ENCODE results near the gene PTPRG. TPM values are rescaled to one million over a fixed set of nuclear protein-coding genes. Genes with fewer than 3 reads are reported as not detected.

The PTPRG gene
- total RNA-seq, 1 donor from 2014 or later, result 39.6 TPM

GRCh38 chr3:62210011-62210410 lies 648.6 kb downstream of the PTPRG start:
- H3K27ac Mint-ChIP-seq (ENCODE audit: unreplicated experiment), result no peak overlapping the region
- Histone ChIP-seq H3K9ac (ENCODE audit: low read length) (no peak overlapping the region), H3K4me1 (ENCODE audit: insufficient read depth, low read length) (no peaks in the 10 kb centered on the region), H3K27me3 (ENCODE audit: insufficient read depth, low read length) (no peaks in the 10 kb centered on the region), H4K20me1 (ENCODE audit: insufficient read depth, low read length) (no peaks in the 10 kb centered on the region), H3K4me3 (ENCODE audit: insufficient read depth, low read depth, low read length) (no peak overlapping the region), H3K9me3 (ENCODE audit: insufficient read depth, low read depth, low read length) (no peaks in the 10 kb centered on the region), H2AFZ (ENCODE audit: low read depth, low read length) (no peak overlapping the region), H3K36me3 (ENCODE audit: insufficient read depth, low read length) (no peaks in the 10 kb centered on the region), H3K4me2 (ENCODE audit: low read length) (no peak overlapping the region), H3K27ac (ENCODE audit: low read depth, low read length) (no peak overlapping the region), H3K79me2 (ENCODE audit: insufficient read depth, low read length) (no peaks in the 10 kb centered on the region)
- no peak overlapping the region for H3K4me3 Mint-ChIP-seq (ENCODE audit: unreplicated experiment)
- peaks cover 4% of the 10 kb centered on the region for H3K4me1 Mint-ChIP-seq (ENCODE audit: low read depth, unreplicated experiment)
- TF ChIP-seq EZH2 (IDR thresholded peaks at IDR 0.05; ENCODE audit: insufficient read depth, low read length), result no peak
- TF ChIP-seq CTCF (IDR thresholded peaks at IDR 0.05; ENCODE audit: insufficient read depth, low read depth, low read length), result no peak
- no peaks in the 10 kb centered on the region for H3K27me3 Mint-ChIP-seq (ENCODE audit: low read depth, unreplicated experiment)
- no peak for DNase-seq (ENCODE audit: low read depth)
- no peaks in the 10 kb centered on the region for H3K36me3 Mint-ChIP-seq (ENCODE audit: low read depth, unreplicated experiment)
- no peak for FAIRE-seq
- no peaks in the 10 kb centered on the region for H3K9me3 Mint-ChIP-seq (ENCODE audit: unreplicated experiment)

GRCh38 chr3:62211675-62212429 lies 650.5 kb downstream of the PTPRG start:
- Mint-ChIP-seq H3K36me3 (ENCODE audit: low read depth, unreplicated experiment) (no peaks in the 10 kb centered on the region), H3K27ac (ENCODE audit: unreplicated experiment) (no peak overlapping the region), H3K4me3 (ENCODE audit: unreplicated experiment) (no peak overlapping the region), H3K9me3 (ENCODE audit: unreplicated experiment) (no peaks in the 10 kb centered on the region), H3K27me3 (ENCODE audit: low read depth, unreplicated experiment) (no peaks in the 10 kb centered on the region), H3K4me1 (ENCODE audit: low read depth, unreplicated experiment) (peaks cover 4% of the 10 kb centered on the region)
- Histone ChIP-seq H3K27me3 (ENCODE audit: insufficient read depth, low read length) (no peaks in the 10 kb centered on the region), H3K36me3 (ENCODE audit: insufficient read depth, low read length) (no peaks in the 10 kb centered on the region), H2AFZ (ENCODE audit: low read depth, low read length) (no peak overlapping the region), H3K4me3 (ENCODE audit: insufficient read depth, low read depth, low read length) (no peak overlapping the region), H3K9ac (ENCODE audit: low read length) (no peak overlapping the region), H3K79me2 (ENCODE audit: insufficient read depth, low read length) (no peaks in the 10 kb centered on the region), H4K20me1 (ENCODE audit: insufficient read depth, low read length) (no peaks in the 10 kb centered on the region), H3K4me2 (ENCODE audit: low read length) (no peak overlapping the region), H3K4me1 (ENCODE audit: insufficient read depth, low read length) (no peaks in the 10 kb centered on the region), H3K9me3 (ENCODE audit: insufficient read depth, low read depth, low read length) (no peaks in the 10 kb centered on the region), H3K27ac (ENCODE audit: low read depth, low read length) (no peak overlapping the region)
- TF ChIP-seq CTCF (IDR thresholded peaks at IDR 0.05; ENCODE audit: insufficient read depth, low read depth, low read length) (peak; percentile 14), EZH2 (IDR thresholded peaks at IDR 0.05; ENCODE audit: insufficient read depth, low read length) (no peak)
- FAIRE-seq (no peak), DNase-seq (ENCODE audit: low read depth) (no peak)

DNA sequence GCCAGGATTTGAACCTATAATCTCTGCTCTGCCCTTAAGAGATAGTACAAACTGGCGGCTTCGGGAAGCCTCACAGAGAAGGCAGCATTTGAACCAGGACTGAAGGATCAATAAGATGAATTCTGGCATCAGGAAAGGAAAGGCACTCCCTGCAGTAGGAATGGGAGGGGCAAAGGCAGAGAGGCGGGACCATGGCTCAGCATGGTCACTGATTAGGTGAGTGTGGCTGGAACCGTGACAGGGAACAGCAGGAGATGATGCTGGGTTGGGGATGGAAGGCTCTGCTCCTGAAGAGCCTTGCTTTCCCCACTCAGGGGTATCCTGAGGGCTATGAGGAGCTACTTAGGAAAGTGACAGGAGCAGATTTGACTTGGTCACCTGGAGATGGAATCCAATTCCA lies 653.5 kb downstream of the PTPRG start:
- no peak for DNase-seq (ENCODE audit: low read depth)
- H2AFZ ChIP-seq (ENCODE audit: low read depth, low read length), result no peak overlapping the region
- no peak overlapping the region for H3K4me2 ChIP-seq (ENCODE audit: low read length)
- H3K27ac Mint-ChIP-seq (ENCODE audit: unreplicated experiment), result no peak overlapping the region
- no peak for FAIRE-seq
- H3K4me3 Mint-ChIP-seq (ENCODE audit: unreplicated experiment), result no peak overlapping the region
- H3K9ac ChIP-seq (ENCODE audit: low read length), result no peak overlapping the region
- H3K27me3 ChIP-seq (ENCODE audit: insufficient read depth, low read length), result no peaks in the 10 kb centered on the region
- H3K27me3 Mint-ChIP-seq (ENCODE audit: low read depth, unreplicated experiment), result no peaks in the 10 kb centered on the region
- H3K4me3 ChIP-seq (ENCODE audit: insufficient read depth, low read depth, low read length), result no peak overlapping the region
- TF ChIP-seq CTCF (IDR thresholded peaks at IDR 0.05; ENCODE audit: insufficient read depth, low read depth, low read length) (no peak), EZH2 (IDR thresholded peaks at IDR 0.05; ENCODE audit: insufficient read depth, low read length) (no peak)
- no peaks in the 10 kb centered on the region for H3K4me1 Mint-ChIP-seq (ENCODE audit: low read depth, unreplicated experiment)
- H3K27ac ChIP-seq (ENCODE audit: low read depth, low read length), result no peak overlapping the region
- peaks cover 9% of the 10 kb centered on the region for H3K36me3 Mint-ChIP-seq (ENCODE audit: low read depth, unreplicated experiment)
- H3K9me3 ChIP-seq (ENCODE audit: insufficient read depth, low read depth, low read length), result no peaks in the 10 kb centered on the region
- H3K4me1 ChIP-seq (ENCODE audit: insufficient read depth, low read length), result no peaks in the 10 kb centered on the region
- no peaks in the 10 kb centered on the region for H3K36me3 ChIP-seq (ENCODE audit: insufficient read depth, low read length)
- H4K20me1 ChIP-seq (ENCODE audit: insufficient read depth, low read length), result no peaks in the 10 kb centered on the region
- no peaks in the 10 kb centered on the region for H3K79me2 ChIP-seq (ENCODE audit: insufficient read depth, low read length)
- H3K9me3 Mint-ChIP-seq (ENCODE audit: unreplicated experiment), result peaks cover 2% of the 10 kb centered on the region
